Erythroblast (primary cell): ENCODE data around the gene WASHC1.
"Not testable (repeated sequence)": the region's sequence is repeated elsewhere in the genome, so short reads cannot be mapped to it uniquely, and the experiment has no call there.

Experiments used
- DNase-seq, 2 experiments: peaks; one replicate each; lab custom pipeline; 2025; lab: John Stamatoyannopoulos, UW

Gene WASHC1

GRCh38 chr9:29356-29755, at the start of gene WASHC1:
WASHC1 (minus strand) TSS chr9:29456; CDS start chr9:24999, 4,457 bp downstream.
- not testable (repeated sequence) for DNase-seq

GRCh38 chr9:78333-78732, 49.1 kb upstream of the WASHC1 start:
- not testable (repeated sequence) for DNase-seq

- not testable (repeated sequence) for DNase-seq
Observed at GRCh38 chr9:76389-76788, 47.1 kb upstream of the WASHC1 start.

- DNase-seq: not testable (repeated sequence)
Observed at GRCh38 chr9:73900-74525, 44.8 kb upstream of the WASHC1 start.

GRCh38 chr9:73076-73899, 44.0 kb upstream of the WASHC1 start:
- DNase-seq: peak; percentile 39 to 64

- DNase-seq: peak in 1 of 2 experiments; percentile 13
Observed at GRCh38 chr9:63031-63629, 33.9 kb upstream of the WASHC1 start.

- not testable (repeated sequence) for DNase-seq
Observed at GRCh38 chr9:52678-53077, 23.4 kb upstream of the WASHC1 start.

- DNase-seq: not testable (repeated sequence)
Observed at GRCh38 chr9:48190-48842, 19.1 kb upstream of the WASHC1 start.

GRCh38 chr9:46639-47271, 17.5 kb upstream of the WASHC1 start:
- DNase-seq: peak in 1 of 2 experiments; percentile 45

- not testable (repeated sequence) for DNase-seq
Observed at GRCh38 chr9:46164-46563, 16.9 kb upstream of the WASHC1 start.

- DNase-seq: not testable (repeated sequence)
Observed at GRCh38 chr9:45180-45878, 16.1 kb upstream of the WASHC1 start.

- DNase-seq: peak in 1 of 2 experiments; percentile 25
Observed at GRCh38 chr9:44416-44815, 15.2 kb upstream of the WASHC1 start.

GRCh38 chr9:43636-44035, 14.4 kb upstream of the WASHC1 start:
- peak in 1 of 2 experiments; percentile 45 for DNase-seq

- DNase-seq: not testable (repeated sequence)
Observed at GRCh38 chr9:43116-43515, 13.9 kb upstream of the WASHC1 start.

- DNase-seq: not testable (repeated sequence)
Observed at GRCh38 chr9:41819-42218, 12.6 kb upstream of the WASHC1 start.

- not testable (repeated sequence) for DNase-seq
Observed at GRCh38 chr9:41261-41676, 12.0 kb upstream of the WASHC1 start.

GRCh38 chr9:32308-32707, 3.1 kb upstream of the WASHC1 start:
- DNase-seq: not testable (repeated sequence)

- DNase-seq: not testable (repeated sequence)
Observed at GRCh38 chr9:28775-29174, 481 bp downstream of the WASHC1 start.

GRCh38 chr9:21621-22020, 7.6 kb downstream of the WASHC1 start:
- DNase-seq: not testable (repeated sequence)

GRCh38 chr9:16875-17274, 12.4 kb downstream of the WASHC1 start:
- DNase-seq: not testable (repeated sequence)
